Smooth muscle cell of the pulmonary artery (primary cell): ENCODE measurements around the gene ABCC5. TPM values are rescaled to one million over a fixed set of nuclear protein-coding genes. Genes with fewer than 3 reads are reported as not detected.

Experiments
- total RNA-seq: library from RNA; depleted of rRNA; stranded (reverse); fragments of >200 nt; gene quantifications from 2 replicates; pipeline ENCODE4 v1.2.3, GENCODE V29; 2014

Gene ABCC5
- 18.9 and 22.9 TPM in 2 replicates for total RNA-seq

GRCh38 chr3:184017672-184018423 lies at the start of gene ABCC5:
Gene ABCC5 (minus strand): TSS chr3:184017884. CDS start chr3:184014392, 3,492 bp downstream.

GRCh38 chr3:184052767-184053166 lies 35.1 kb upstream of the ABCC5 start, which contains the start of gene HTR3C:
Gene HTR3C (plus strand): TSS chr3:184053047. CDS start chr3:184053081, 34 bp downstream.

GRCh38 chr3:184031187-184031792 lies 13.6 kb upstream of the ABCC5 start, which contains the start of gene HTR3D:
Gene HTR3D (plus strand): TSS chr3:184031742. CDS start chr3:184031742, 0 bp downstream.

GRCh38 chr3:183884427-183885296 lies 133.0 kb downstream of the ABCC5 start, which contains the start of gene PARL:
Gene PARL (minus strand): TSS chr3:183884880. CDS start chr3:183884846, 34 bp downstream.

Other genes starting within 250 kb of the ABCC5 start
- gene MAP6D1, start 192.3 kb downstream of the ABCC5 start, total RNA-seq: 2.3 and 3.1 TPM in 2 replicates
- 24.8 and 28.7 TPM in 2 replicates for gene PARL, start 133.0 kb downstream of the ABCC5 start, total RNA-seq
- gene HTR3D, start 13.9 kb upstream of the ABCC5 start, total RNA-seq: not detected in 2 replicates
- not detected in 2 replicates for gene HTR3C, start 35.2 kb upstream of the ABCC5 start, total RNA-seq
- not detected in 2 replicates for gene HTR3E, start 79.2 kb upstream of the ABCC5 start, total RNA-seq
- 27.0 and 27.2 TPM in 2 replicates for gene EIF2B5, start 117.5 kb upstream of the ABCC5 start, total RNA-seq
- 45.7 and 57.3 TPM in 2 replicates for gene DVL3, start 137.5 kb upstream of the ABCC5 start, total RNA-seq
- gene AP2M1, start 157.0 kb upstream of the ABCC5 start, total RNA-seq: 363 and 399 TPM in 2 replicates
- 64.6 and 69.0 TPM in 2 replicates for gene ABCF3, start 168.3 kb upstream of the ABCC5 start, total RNA-seq
- 0.03 and 0.52 TPM in 2 replicates for gene VWA5B2, start 211.7 kb upstream of the ABCC5 start, total RNA-seq
- 43.6 and 51.5 TPM in 2 replicates for gene ALG3, start 231.1 kb upstream of the ABCC5 start, total RNA-seq
- gene EEF1AKMT4, start 231.8 kb upstream of the ABCC5 start, total RNA-seq: 2.2 and 2.9 TPM in 2 replicates
- 0.13 TPM in 2 replicates for gene CAMK2N2, start 243.7 kb upstream of the ABCC5 start, total RNA-seq